Stimulated activated naive B cell treated with anti-CD40 and anti-IgM and Interleukin-4, amounts not matched to agents 10 μg/mL and 1 μg/mL and 100 μg/mL, for 72 hours (primary cell): ENCODE measurements around the gene CNTNAP5.

Source experiments
- ATAC-seq, 2 donors: fragments of 150-1000 bp; cut with Tn5 transposase; replicated peaks; 2 replicates each; pipeline ENCODE4 v1.10.0; 2021; ENCODE audit warnings: moderate library complexity in 1 of 2
- DNase-seq: peaks from one replicate; pipeline ENCODE4 v3.0.0; 2021
- H3K27ac Mint-ChIP-seq: one replicate; pipeline ENCODE4 v1.8.0; 2022; ENCODE audit warnings: mild to moderate bottlenecking, mixed read lengths
- H3K27me3 Mint-ChIP-seq, 2 donors: one replicate each; pipeline ENCODE4 v1.8.0; 2022; ENCODE audit warnings: mixed read lengths in 2 of 2
- H3K36me3 Mint-ChIP-seq, 2 donors: one replicate each; pipeline ENCODE4 v1.8.0; 2022; ENCODE audit warnings: mixed read lengths in 2 of 2, mild to moderate bottlenecking in 1 of 2
- H3K4me1 Mint-ChIP-seq, 2 donors: one replicate each; pipeline ENCODE4 v1.8.0; 2022; ENCODE audit warnings: mixed read lengths in 2 of 2, mild to moderate bottlenecking in 1 of 2
- H3K4me3 Mint-ChIP-seq, 2 donors: one replicate each; pipeline ENCODE4 v1.8.0; 2022; ENCODE audit warnings: mild to moderate bottlenecking in 2 of 2, mixed read lengths in 2 of 2, moderate library complexity in 1 of 2
- H3K9me3 Mint-ChIP-seq, 2 donors: one replicate each; pipeline ENCODE4 v1.8.0; 2022; ENCODE audit warnings: mixed read lengths in 2 of 2, mild to moderate bottlenecking in 1 of 2

Gene CNTNAP5

GRCh38 chr2:124485659-124486058 lies 460.6 kb downstream of the CNTNAP5 start:
- Mint-ChIP-seq H3K4me1 (no peaks in the 10 kb centered on the region), H3K9me3 (peaks cover 0 to 2% of the 10 kb centered on the region in 2 donors), H3K27me3 (no peaks in the 10 kb centered on the region), H3K27ac (no peak overlapping the region), H3K4me3 (no peak overlapping the region), H3K36me3 (no peaks in the 10 kb centered on the region)
- ATAC-seq = no peak
- DNase-seq = no peak

- ATAC-seq (no peak), DNase-seq (no peak)
- Mint-ChIP-seq H3K9me3 (peaks cover 0 to 2% of the 10 kb centered on the region in 2 donors), H3K27ac (no peak overlapping the region), H3K36me3 (no peaks in the 10 kb centered on the region), H3K27me3 (no peaks in the 10 kb centered on the region), H3K4me1 (no peaks in the 10 kb centered on the region), H3K4me3 (no peak overlapping the region)
Observed at GRCh38 chr2:124489686-124490085, 464.6 kb downstream of the CNTNAP5 start.

- DNase-seq (no peak), ATAC-seq (no peak)
- H3K36me3 Mint-ChIP-seq = no peaks in the 10 kb centered on the region
- H3K27ac Mint-ChIP-seq = no peak overlapping the region
- H3K4me1 Mint-ChIP-seq = no peaks in the 10 kb centered on the region
- H3K9me3 Mint-ChIP-seq = peaks cover 1 to 6% of the 10 kb centered on the region in 2 donors
- no peaks in the 10 kb centered on the region for H3K27me3 Mint-ChIP-seq
- no peak overlapping the region for H3K4me3 Mint-ChIP-seq
Observed at GRCh38 chr2:124501575-124502152, 476.6 kb downstream of the CNTNAP5 start.

GRCh38 chr2:124514236-124514635 lies 489.1 kb downstream of the CNTNAP5 start:
- no peak for ATAC-seq
- DNase-seq = no peak
- Mint-ChIP-seq H3K27me3 (no peaks in the 10 kb centered on the region), H3K4me1 (no peaks in the 10 kb centered on the region), H3K36me3 (no peaks in the 10 kb centered on the region), H3K9me3 (peaks cover 12 to 16% of the 10 kb centered on the region in 2 donors), H3K4me3 (no peak overlapping the region), H3K27ac (no peak overlapping the region)

- Mint-ChIP-seq H3K9me3 (peaks cover 10 to 12% of the 10 kb centered on the region in 2 donors), H3K27me3 (no peaks in the 10 kb centered on the region), H3K4me3 (no peak overlapping the region), H3K36me3 (no peaks in the 10 kb centered on the region), H3K4me1 (no peaks in the 10 kb centered on the region), H3K27ac (no peak overlapping the region)
- no peak for ATAC-seq
- DNase-seq = no peak
Observed at GRCh38 chr2:124520953-124521352, 495.9 kb downstream of the CNTNAP5 start.

- Mint-ChIP-seq H3K27ac (no peak overlapping the region), H3K4me1 (no peaks in the 10 kb centered on the region), H3K4me3 (no peak overlapping the region), H3K36me3 (no peaks in the 10 kb centered on the region), H3K27me3 (no peaks in the 10 kb centered on the region), H3K9me3 (peaks cover 0 to under 1% of the 10 kb centered on the region in 2 donors)
- DNase-seq (no peak), ATAC-seq (no peak)
Observed at GRCh38 chr2:124523096-124523495, 498.0 kb downstream of the CNTNAP5 start.

GRCh38 chr2:124524155-124524915 lies 499.2 kb downstream of the CNTNAP5 start:
- H3K36me3 Mint-ChIP-seq = no peaks in the 10 kb centered on the region
- DNase-seq = no peak
- H3K4me3 Mint-ChIP-seq = no peak overlapping the region
- no peak for ATAC-seq
- no peaks in the 10 kb centered on the region for H3K4me1 Mint-ChIP-seq
- H3K9me3 Mint-ChIP-seq = peaks cover 0 to 2% of the 10 kb centered on the region in 2 donors
- H3K27ac Mint-ChIP-seq = no peak overlapping the region
- no peaks in the 10 kb centered on the region for H3K27me3 Mint-ChIP-seq

- no peaks in the 10 kb centered on the region for H3K36me3 Mint-ChIP-seq
- H3K4me1 Mint-ChIP-seq = no peaks in the 10 kb centered on the region
- H3K27me3 Mint-ChIP-seq = no peaks in the 10 kb centered on the region
- no peak overlapping the region for H3K27ac Mint-ChIP-seq
- DNase-seq (no peak), ATAC-seq (no peak)
- H3K4me3 Mint-ChIP-seq = no peak overlapping the region
- H3K9me3 Mint-ChIP-seq = peaks cover 0 to 2% of the 10 kb centered on the region in 2 donors
Observed at GRCh38 chr2:124526221-124526620, 501.1 kb downstream of the CNTNAP5 start.

- DNase-seq (no peak), ATAC-seq (no peak)
- Mint-ChIP-seq H3K36me3 (no peaks in the 10 kb centered on the region), H3K4me1 (no peaks in the 10 kb centered on the region), H3K4me3 (no peak overlapping the region), H3K9me3 (peaks cover 2% of the 10 kb centered on the region in 2 donors), H3K27me3 (no peaks in the 10 kb centered on the region), H3K27ac (no peak overlapping the region)
Observed at GRCh38 chr2:124530203-124530602, 505.1 kb downstream of the CNTNAP5 start.

- no peaks in the 10 kb centered on the region for H3K27me3 Mint-ChIP-seq
- H3K4me3 Mint-ChIP-seq = no peak overlapping the region
Observed at GRCh38 chr2:124533226-124533954, 508.3 kb downstream of the CNTNAP5 start.

GRCh38 chr2:124534028-124534427 lies 508.9 kb downstream of the CNTNAP5 start:
- Mint-ChIP-seq H3K27me3 (no peaks in the 10 kb centered on the region), H3K4me3 (no peak overlapping the region), H3K36me3 (no peaks in the 10 kb centered on the region), H3K9me3 (peaks cover 2% of the 10 kb centered on the region in 2 donors), H3K27ac (no peak overlapping the region), H3K4me1 (no peaks in the 10 kb centered on the region)
- DNase-seq (no peak), ATAC-seq (no peak)

More at GRCh38 chr2:124533226-124533954, 508.3 kb downstream of the CNTNAP5 start:
- no peaks in the 10 kb centered on the region for H3K36me3 Mint-ChIP-seq
- DNase-seq = no peak
- peaks cover under 1 to 2% of the 10 kb centered on the region in 2 donors for H3K9me3 Mint-ChIP-seq
- ATAC-seq = no peak
- H3K27ac Mint-ChIP-seq = no peak overlapping the region
- no peaks in the 10 kb centered on the region for H3K4me1 Mint-ChIP-seq

- Mint-ChIP-seq H3K4me3 (no peak overlapping the region), H3K27ac (no peak overlapping the region), H3K27me3 (no peaks in the 10 kb centered on the region), H3K9me3 (peaks cover 2% of the 10 kb centered on the region in 2 donors), H3K4me1 (no peaks in the 10 kb centered on the region), H3K36me3 (no peaks in the 10 kb centered on the region)
- ATAC-seq (no peak), DNase-seq (no peak)
Observed at GRCh38 chr2:124535816-124536215, 510.7 kb downstream of the CNTNAP5 start.

GRCh38 chr2:124536591-124536990 lies 511.5 kb downstream of the CNTNAP5 start:
- H3K27ac Mint-ChIP-seq = no peak overlapping the region
- H3K4me1 Mint-ChIP-seq = no peaks in the 10 kb centered on the region
- no peak overlapping the region for H3K4me3 Mint-ChIP-seq
- ATAC-seq (no peak), DNase-seq (no peak)
- H3K36me3 Mint-ChIP-seq = no peaks in the 10 kb centered on the region
- peaks cover 2% of the 10 kb centered on the region in 2 donors for H3K9me3 Mint-ChIP-seq
- no peaks in the 10 kb centered on the region for H3K27me3 Mint-ChIP-seq

GRCh38 chr2:124538549-124538948 lies 513.5 kb downstream of the CNTNAP5 start:
- no peaks in the 10 kb centered on the region for H3K36me3 Mint-ChIP-seq
- no peak overlapping the region for H3K4me3 Mint-ChIP-seq
- DNase-seq = no peak
- H3K9me3 Mint-ChIP-seq = peaks cover 2 to 4% of the 10 kb centered on the region in 2 donors
- ATAC-seq = no peak
- no peaks in the 10 kb centered on the region for H3K27me3 Mint-ChIP-seq
- no peak overlapping the region for H3K27ac Mint-ChIP-seq
- no peaks in the 10 kb centered on the region for H3K4me1 Mint-ChIP-seq

- Mint-ChIP-seq H3K36me3 (no peaks in the 10 kb centered on the region), H3K4me1 (no peaks in the 10 kb centered on the region), H3K27me3 (no peaks in the 10 kb centered on the region), H3K27ac (no peak overlapping the region), H3K9me3 (peaks cover 0 to 4% of the 10 kb centered on the region in 2 donors), H3K4me3 (no peak overlapping the region)
- ATAC-seq (no peak), DNase-seq (no peak)
Observed at GRCh38 chr2:124540805-124541204, 515.7 kb downstream of the CNTNAP5 start.
